Measurements from ENCODE around the gene OR52N5. TPM values are rescaled to one million over a fixed set of nuclear protein-coding genes. Genes with fewer than 3 reads are reported as not detected.

The OR52N5 gene
- total and polyA plus RNA-seq, 5 experiments from 2014 or later, result not detected

DNA sequence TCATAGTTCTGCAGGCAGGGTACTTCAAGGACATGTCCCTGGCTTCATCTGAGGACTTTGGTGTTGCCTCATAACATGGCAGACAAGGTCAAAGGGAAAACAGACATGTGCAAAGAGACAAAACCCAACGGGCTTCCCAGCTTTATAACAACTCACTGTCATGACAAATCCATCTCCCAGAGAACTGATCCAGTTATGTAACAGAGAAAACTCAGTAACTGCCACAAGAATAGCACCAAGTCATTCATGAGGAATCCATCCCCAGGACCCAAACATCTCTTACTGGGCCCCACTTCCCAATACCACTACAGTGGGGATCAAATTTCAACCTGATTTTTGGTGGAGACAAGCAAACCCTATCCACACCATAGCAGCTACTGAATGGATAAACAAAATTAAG, 16.1 kb downstream of the OR52N5 start:
- no peaks in the 10 kb centered on the region for H3K4me1 Mint-ChIP-seq
- H3K27me3 Mint-ChIP-seq, result no peaks in the 10 kb centered on the region
- POLR2A ChIA-PET, result no interaction called here
- no peak overlapping the region for H3K4me3 Mint-ChIP-seq
- ATAC-seq, result no peak
- no peaks in the 10 kb centered on the region for H3K9me3 Mint-ChIP-seq
- no peak for DNase-seq
- H3K36me3 Mint-ChIP-seq, result no peaks in the 10 kb centered on the region
- no peak overlapping the region for H3K27ac Mint-ChIP-seq

DNA sequence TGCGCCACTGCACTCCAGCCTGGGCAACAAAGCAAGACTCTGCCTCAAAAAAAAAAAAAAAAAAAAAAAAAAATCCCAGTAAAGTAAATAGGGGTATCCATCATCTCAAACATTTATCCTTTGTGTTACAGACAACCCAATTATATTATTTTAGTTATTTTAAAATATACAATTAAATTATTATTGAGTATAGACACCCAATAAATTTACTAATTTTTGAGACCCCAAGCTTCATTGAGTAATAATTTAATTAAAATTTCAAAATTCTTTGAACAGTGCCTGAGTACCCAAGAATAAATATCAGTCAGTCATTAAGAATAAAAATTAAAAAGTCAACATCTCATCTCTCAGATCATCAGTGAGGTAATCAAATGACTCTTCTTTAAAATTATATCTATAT, 29.2 kb downstream of the OR52N5 start, which contains the start of gene OR52N4:
TSS of gene OR52N4 (plus strand) at position 301 of the 400 bp plus-strand sequence. CDS start 498 bp downstream, outside the sequence.
- no peak for ATAC-seq
- H3K4me1 Mint-ChIP-seq, result no peaks in the 10 kb centered on the region
- H3K27me3 Mint-ChIP-seq, result peaks cover 0 to 5% (median 0%) of the 10 kb centered on the region in 5 donors
- DNase-seq, result no peak
- no peak within 1 kb of the TSS for H3K4me3 Mint-ChIP-seq
- peaks cover 0 to 1% (median 0%) of the 10 kb centered on the region in 3 donors for H3K36me3 Mint-ChIP-seq
- POLR2A ChIA-PET, result no interaction called here
- H3K27ac Mint-ChIP-seq, result no peak within 1 kb of the TSS
- no peaks in the 10 kb centered on the region for H3K9me3 Mint-ChIP-seq

DNA sequence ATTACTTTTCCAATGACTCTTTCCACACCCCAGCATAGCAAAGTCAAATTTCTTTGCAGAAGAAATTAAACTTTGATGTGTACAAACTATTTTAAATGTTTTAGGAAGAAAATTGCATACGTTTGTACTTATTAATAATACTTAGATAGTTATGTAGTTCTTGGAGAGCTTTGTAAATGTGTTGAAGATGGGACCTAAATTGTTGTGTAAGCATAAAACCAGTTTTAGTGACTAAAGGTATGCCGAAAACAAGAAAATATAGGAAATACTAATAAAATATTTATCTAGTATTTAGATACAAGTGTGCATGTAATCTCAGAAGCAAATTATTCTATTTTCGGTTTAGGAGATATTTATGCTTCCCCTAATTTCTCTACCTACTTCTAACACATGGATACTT, 33.3 kb downstream of the OR52N5 start:
- H3K4me3 Mint-ChIP-seq, result no peak overlapping the region
- DNase-seq, result no peak
- no peak for ATAC-seq
- H3K27me3 Mint-ChIP-seq, result no peaks in the 10 kb centered on the region
- H3K9me3 Mint-ChIP-seq, result peaks cover 0 to 4% (median 3%) of the 10 kb centered on the region in 9 donors
- POLR2A ChIA-PET, result no interaction called here
- H3K27ac Mint-ChIP-seq, result no peak overlapping the region
- peaks cover 0 to 5% (median 0%) of the 10 kb centered on the region in 3 donors for H3K36me3 Mint-ChIP-seq
- no peaks in the 10 kb centered on the region for H3K4me1 Mint-ChIP-seq

DNA sequence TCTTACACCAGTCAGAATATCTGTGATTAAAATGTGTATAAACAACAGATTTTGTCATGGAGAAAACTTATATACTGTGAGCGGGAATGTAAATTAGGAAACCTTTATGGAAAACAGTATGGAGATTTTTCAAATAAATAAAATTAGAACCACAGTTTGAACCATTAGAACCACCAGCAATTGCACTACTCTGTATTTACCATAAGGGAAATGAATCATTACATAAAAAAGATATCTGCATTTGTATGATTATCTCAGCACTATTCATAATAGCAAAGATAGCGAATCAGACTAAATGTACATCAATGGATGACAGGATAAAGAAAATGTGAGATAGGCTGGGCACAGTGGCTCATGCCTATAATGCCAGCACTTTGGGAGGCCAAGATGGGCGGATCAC, 36.5 kb downstream of the OR52N5 start:
- POLR2A ChIA-PET, result no interaction called here
- H3K9me3 Mint-ChIP-seq, result peaks cover 10 to 34% (median 25%) of the 10 kb centered on the region in 9 donors
- peaks cover 0 to 6% (median 0%) of the 10 kb centered on the region in 5 donors for H3K27me3 Mint-ChIP-seq
- ATAC-seq, result no peak
- no peak overlapping the region for H3K4me3 Mint-ChIP-seq
- DNase-seq, result no peak
- H3K36me3 Mint-ChIP-seq, result peaks cover 0 to 29% (median 24%) of the 10 kb centered on the region in 3 donors
- no peak overlapping the region for H3K27ac Mint-ChIP-seq
- H3K4me1 Mint-ChIP-seq, result no peaks in the 10 kb centered on the region

DNA sequence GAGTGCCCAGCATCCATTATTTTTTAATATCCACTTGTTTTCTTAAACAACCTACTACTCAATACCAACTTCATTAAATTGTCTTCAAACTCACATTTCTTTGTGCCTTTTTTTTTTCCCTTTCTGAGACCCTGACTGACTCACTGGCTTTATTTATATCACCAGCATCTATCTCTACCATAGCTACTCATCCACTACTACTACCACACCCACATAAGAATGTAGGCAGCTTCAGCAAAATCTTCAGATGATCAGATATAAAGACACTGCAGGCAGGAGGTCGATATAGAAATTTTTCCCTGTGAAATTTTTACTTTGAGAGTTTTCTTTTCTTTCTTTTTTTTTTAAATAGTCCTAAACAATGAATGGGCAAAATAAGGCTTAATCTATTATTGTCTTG, 44.7 kb downstream of the OR52N5 start:
- Mint-ChIP-seq H3K36me3 (peaks cover 17 to 54% (median 46%) of the 10 kb centered on the region in 3 donors), H3K27me3 (peaks cover 3 to 15% (median 10%) of the 10 kb centered on the region in 5 donors), H3K9me3 (peaks cover 10 to 38% (median 30%) of the 10 kb centered on the region in 9 donors), H3K4me3 (no peak overlapping the region), H3K4me1 (no peaks in the 10 kb centered on the region), H3K27ac (no peak overlapping the region)
- ATAC-seq, result no peak
- no peak for DNase-seq
- POLR2A ChIA-PET, result no interaction called here

DNA sequence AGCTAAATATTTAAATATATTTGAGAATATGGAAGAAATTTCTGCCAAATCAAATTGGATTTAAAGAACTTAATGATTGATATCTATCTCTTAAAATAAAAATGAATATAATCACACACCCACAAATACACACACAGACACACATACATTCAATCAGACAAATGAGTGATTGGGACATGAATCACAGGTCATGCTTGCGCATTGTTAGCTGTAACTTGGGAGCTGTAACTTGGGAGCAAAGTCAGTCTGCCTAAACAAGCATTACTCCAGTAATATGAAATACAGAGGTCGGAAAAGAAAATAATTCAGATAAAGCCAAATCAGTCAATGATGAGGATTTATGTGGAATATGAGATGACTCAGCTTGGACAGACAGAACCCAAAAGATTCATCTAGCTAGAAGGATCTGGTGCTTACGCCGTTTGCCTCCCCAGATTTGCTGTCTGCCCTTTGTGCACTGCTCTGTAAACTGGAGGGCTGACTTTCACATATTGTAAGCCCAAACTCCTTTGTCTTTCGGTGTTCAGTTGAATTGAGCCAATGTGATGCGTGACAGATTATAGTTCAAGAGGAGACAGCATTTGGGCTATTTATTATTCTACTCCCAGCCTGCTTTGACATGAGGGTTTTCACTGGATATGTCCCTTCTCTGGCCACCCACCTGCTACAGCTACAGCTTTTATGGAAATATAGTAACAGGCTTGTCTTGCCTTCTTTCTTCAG, 45.3 kb downstream of the OR52N5 start:
- POLR2A ChIA-PET, result no interaction called here
- no peaks in the 10 kb centered on the region for H3K4me1 Mint-ChIP-seq
- peaks cover 3 to 15% (median 10%) of the 10 kb centered on the region in 5 donors for H3K27me3 Mint-ChIP-seq
- ATAC-seq (no peak), DNase-seq (no peak)
- H3K9me3 Mint-ChIP-seq, result peaks cover 10 to 32% (median 25%) of the 10 kb centered on the region in 9 donors
- no peak overlapping the region for H3K4me3 Mint-ChIP-seq
- H3K27ac Mint-ChIP-seq, result no peak overlapping the region
- H3K36me3 Mint-ChIP-seq, result peaks cover 17 to 52% (median 40%) of the 10 kb centered on the region in 3 donors

DNA sequence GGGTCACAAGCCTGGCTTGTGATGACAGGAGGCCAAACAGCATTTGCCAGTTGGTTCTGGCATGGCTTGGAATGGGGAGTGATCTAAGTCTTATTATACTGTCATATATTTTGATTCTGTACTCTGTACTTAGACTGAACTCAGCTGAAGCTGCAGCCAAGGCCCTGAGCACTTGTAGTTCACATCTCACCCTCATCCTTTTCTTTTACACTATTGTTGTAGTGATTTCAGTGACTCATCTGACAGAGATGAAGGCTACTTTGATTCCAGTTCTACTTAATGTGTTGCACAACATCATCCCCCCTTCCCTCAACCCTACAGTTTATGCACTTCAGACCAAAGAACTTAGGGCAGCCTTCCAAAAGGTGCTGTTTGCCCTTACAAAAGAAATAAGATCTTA, 46.1 kb downstream of the OR52N5 start:
- peaks cover 17 to 47% (median 33%) of the 10 kb centered on the region in 3 donors for H3K36me3 Mint-ChIP-seq
- no peak overlapping the region for H3K4me3 Mint-ChIP-seq
- peaks cover 7 to 26% (median 19%) of the 10 kb centered on the region in 9 donors for H3K9me3 Mint-ChIP-seq
- no peaks in the 10 kb centered on the region for H3K4me1 Mint-ChIP-seq
- peaks cover 3 to 15% (median 8%) of the 10 kb centered on the region in 5 donors for H3K27me3 Mint-ChIP-seq
- H3K27ac Mint-ChIP-seq, result no peak overlapping the region
- no peak for DNase-seq
- POLR2A ChIA-PET, result no interaction called here
- no peak for ATAC-seq

DNA sequence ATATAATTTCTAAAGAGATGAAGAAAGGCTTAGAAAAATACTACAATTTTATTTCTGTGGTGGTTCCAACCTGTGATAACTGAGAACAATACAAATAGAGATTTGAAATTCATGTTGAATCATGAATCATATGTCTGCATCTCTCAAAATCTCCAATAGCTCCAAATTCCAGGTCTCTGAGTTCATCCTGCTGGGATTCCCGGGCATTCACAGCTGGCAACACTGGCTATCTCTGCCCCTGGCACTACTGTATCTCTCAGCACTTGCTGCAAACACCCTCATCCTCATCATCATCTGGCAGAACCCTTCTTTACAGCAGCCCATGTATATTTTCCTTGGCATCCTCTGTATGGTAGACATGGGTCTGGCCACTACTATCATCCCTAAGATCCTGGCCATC, 46.8 kb downstream of the OR52N5 start, which contains the start of gene OR56B1:
TSS of gene OR56B1 (plus strand) at position 53 of the 400 bp plus-strand sequence. CDS start at position 122, 69 bp downstream.
- no peak for ATAC-seq

DNA sequence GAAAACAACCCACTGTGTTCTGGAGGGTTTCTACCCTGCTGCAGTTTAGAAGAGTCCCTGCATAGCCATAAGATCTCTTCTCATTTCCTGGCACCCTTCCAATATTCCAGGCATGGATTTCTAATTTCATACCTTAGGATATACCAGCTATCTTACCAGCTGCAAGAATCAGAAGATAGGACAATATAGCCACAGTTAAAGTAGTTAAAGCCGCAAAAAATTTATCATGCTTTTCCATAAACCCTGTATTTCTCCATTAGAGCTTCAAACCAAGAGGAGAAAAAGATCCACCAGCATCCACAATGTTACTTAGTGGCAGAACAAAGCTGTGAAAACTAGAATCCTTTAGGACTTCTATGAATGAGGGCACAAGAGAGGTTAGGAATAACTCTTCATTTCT, 55.5 kb downstream of the OR52N5 start:
- H3K36me3 Mint-ChIP-seq, result peaks cover 6 to 11% (median 10%) of the 10 kb centered on the region in 3 donors
- DNase-seq (no peak), ATAC-seq (no peak)
- peaks cover 0 to 6% (median 0%) of the 10 kb centered on the region in 5 donors for H3K27me3 Mint-ChIP-seq
- H3K4me3 Mint-ChIP-seq, result no peak overlapping the region
- H3K9me3 Mint-ChIP-seq, result no peaks in the 10 kb centered on the region
- no peaks in the 10 kb centered on the region for H3K4me1 Mint-ChIP-seq
- no peak overlapping the region for H3K27ac Mint-ChIP-seq
- POLR2A ChIA-PET, result no interaction called here

More for the DNA sequence above, 46.8 kb downstream of the OR52N5 start, which contains the start of gene OR56B1:
- Mint-ChIP-seq H3K27me3 (peaks cover 3 to 15% (median 6%) of the 10 kb centered on the region in 5 donors), H3K4me3 (no peak within 1 kb of the TSS), H3K4me1 (no peaks in the 10 kb centered on the region), H3K36me3 (peaks cover 16 to 40% (median 26%) of the 10 kb centered on the region in 3 donors), H3K27ac (no peak within 1 kb of the TSS), H3K9me3 (peaks cover under 1 to 19% (median 14%) of the 10 kb centered on the region in 9 donors)
- POLR2A ChIA-PET, result no interaction called here
- no peak for DNase-seq

DNA sequence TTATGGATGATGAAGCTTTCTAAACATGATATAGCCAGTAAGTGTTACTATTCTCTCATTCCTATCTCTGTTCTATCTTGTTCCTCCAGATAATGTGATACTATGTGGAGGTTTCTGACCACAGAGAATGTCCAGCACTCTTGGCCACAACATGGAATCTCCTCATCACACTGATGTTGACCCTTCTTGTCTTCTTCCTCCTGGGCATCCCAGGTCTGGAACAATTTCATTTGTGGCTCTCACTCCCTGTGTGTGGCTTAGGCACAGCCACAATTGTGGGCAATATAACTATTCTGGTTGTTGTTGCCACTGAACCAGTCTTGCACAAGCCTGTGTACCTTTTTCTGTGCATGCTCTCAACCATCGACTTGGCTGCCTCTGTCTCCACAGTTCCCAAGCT, 56.8 kb downstream of the OR52N5 start:
- ATAC-seq (no peak), DNase-seq (no peak)
- H3K36me3 Mint-ChIP-seq, result peaks cover 6 to 11% (median 10%) of the 10 kb centered on the region in 3 donors
- H3K9me3 Mint-ChIP-seq, result no peaks in the 10 kb centered on the region
- no peak overlapping the region for H3K4me3 Mint-ChIP-seq
- POLR2A ChIA-PET, result no interaction called here
- no peaks in the 10 kb centered on the region for H3K4me1 Mint-ChIP-seq
- peak overlapping the region in 1 of 10 donors; percentile 17 for H3K27ac Mint-ChIP-seq
- peaks cover 0 to 6% (median 0%) of the 10 kb centered on the region in 5 donors for H3K27me3 Mint-ChIP-seq

Other genes with a start within 250 kb of the OR52N5 start
- not detected for gene OR52H1, start 234.8 kb downstream of the OR52N5 start, total RNA-seq
- gene OR52H1, start 234.8 kb downstream of the OR52N5 start, polyA plus RNA-seq, result not detected
- gene OR52B6, start 202.5 kb downstream of the OR52N5 start, total RNA-seq, result not detected
- gene OR52B6, start 202.5 kb downstream of the OR52N5 start, polyA plus RNA-seq, result not detected
- not detected for gene TRIM6, start 186.7 kb downstream of the OR52N5 start, total RNA-seq
- not detected for gene TRIM6, start 186.7 kb downstream of the OR52N5 start, polyA plus RNA-seq
- 10 to 100 TPM; 12.5 to 12.6 TPM for gene TRIM34, start 158.4 kb downstream of the OR52N5 start, total RNA-seq
- 10 to 100 TPM; 10.8 to 13.1 (median 12.1) TPM for gene TRIM34, start 158.4 kb downstream of the OR52N5 start, polyA plus RNA-seq
- gene TRIM5, start 98.3 kb downstream of the OR52N5 start, total RNA-seq, result 10 to 100 TPM; 39.4 to 41.8 TPM
- gene TRIM5, start 98.3 kb downstream of the OR52N5 start, polyA plus RNA-seq, result 10 to 100 TPM in 1 of 3 donors, 1 to 10 TPM in 2; 9.6 to 10.4 (median 9.9) TPM
- 100 to 1,000 TPM; 242 to 243 TPM for gene TRIM22, start 93.6 kb downstream of the OR52N5 start, total RNA-seq
- gene TRIM22, start 93.6 kb downstream of the OR52N5 start, polyA plus RNA-seq, result 100 to 1,000 TPM; 108 to 143 (median 114) TPM
- gene OR56B1, start 46.9 kb downstream of the OR52N5 start, total RNA-seq, result under 1 TPM; 0.36 to 0.42 TPM
- not detected for gene OR56B1, start 46.9 kb downstream of the OR52N5 start, polyA plus RNA-seq
- 1 to 10 TPM; 2.2 to 2.6 TPM for gene OR52N4, start 29.1 kb downstream of the OR52N5 start, total RNA-seq
- gene OR52N4, start 29.1 kb downstream of the OR52N5 start, polyA plus RNA-seq, result under 1 TPM in 2 of 3 donors, not detected in 1; 0.55 to 0.59 TPM
- not detected for gene OR52N1, start 7.9 kb upstream of the OR52N5 start, total RNA-seq
- gene OR52N1, start 7.9 kb upstream of the OR52N5 start, polyA plus RNA-seq, result not detected
- gene OR52N2, start 25.6 kb upstream of the OR52N5 start, total RNA-seq, result not detected
- gene OR52N2, start 25.6 kb upstream of the OR52N5 start, polyA plus RNA-seq, result not detected
- gene OR52E6, start 58.5 kb upstream of the OR52N5 start, total RNA-seq, result not detected
- gene OR52E6, start 58.5 kb upstream of the OR52N5 start, polyA plus RNA-seq, result not detected
- gene OR52E8, start 74.3 kb upstream of the OR52N5 start, total RNA-seq, result not detected
- not detected for gene OR52E8, start 74.3 kb upstream of the OR52N5 start, polyA plus RNA-seq
- not detected for gene OR52E4, start 97.3 kb upstream of the OR52N5 start, total RNA-seq
- not detected for gene OR52E4, start 97.3 kb upstream of the OR52N5 start, polyA plus RNA-seq
- gene OR52E5, start 109.9 kb upstream of the OR52N5 start, total RNA-seq, result not detected
- not detected for gene OR52E5, start 109.9 kb upstream of the OR52N5 start, polyA plus RNA-seq
- not detected for gene OR56A3, start 158.9 kb upstream of the OR52N5 start, total RNA-seq
- not detected for gene OR56A3, start 158.9 kb upstream of the OR52N5 start, polyA plus RNA-seq
- not detected for gene OR56A5, start 185.1 kb upstream of the OR52N5 start, total RNA-seq
- gene OR56A5, start 185.1 kb upstream of the OR52N5 start, polyA plus RNA-seq, result not detected
- gene OR52L1, start 203.6 kb upstream of the OR52N5 start, total RNA-seq, result not detected
- gene OR52L1, start 203.6 kb upstream of the OR52N5 start, polyA plus RNA-seq, result not detected
- under 1 TPM in 1 of 2 experiments, not detected in 1; 0.10 TPM for gene OR56A4, start 223.6 kb upstream of the OR52N5 start, total RNA-seq
- gene OR56A4, start 223.6 kb upstream of the OR52N5 start, polyA plus RNA-seq, result not detected
- not detected for gene OR56A1, start 247.4 kb upstream of the OR52N5 start, total RNA-seq
- gene OR56A1, start 247.4 kb upstream of the OR52N5 start, polyA plus RNA-seq, result not detected